A673 (cell line): ENCODE data around the gene TCAIM. TPM values are rescaled to one million over a fixed set of nuclear protein-coding genes. Genes with fewer than 3 reads are reported as not detected.

Experiments
- BruUV-seq: library from RNA; stranded (reverse); fragments of 400-500 nt; replicated peaks from 2 replicates; lab custom pipeline; 2021; lab: Mats Ljungman, UMichigan
- CTCF ChIA-PET: fragments of 300-600 bp; sonication (Branson Sonifier 250); formaldehyde crosslinking; loops from one replicate; lab custom pipeline; 2022; ENCODE audit warnings: antibody characterized with exemption; lab: Charles Lee
- POLR2A ChIA-PET: fragments of 300-600 bp; sonication (Branson Sonifier 250); formaldehyde crosslinking; loops from one replicate; lab custom pipeline; 2022; ENCODE audit warnings: antibody characterized with exemption; ENCODE audit not compliant: low non-redundant PET; lab: Charles Lee
- DNase-seq: peaks from one replicate; pipeline ENCODE4 v3.0.0-alpha.2; 2015; ENCODE audit warnings: low spot score
- H3K27ac ChIP-seq: fragments of 200-600 bp; sonication (generic); 2 replicates; pipeline ENCODE4 v1.5.1; 2016; ENCODE audit warnings: mixed run types, low read depth, mild to moderate bottlenecking, mixed read lengths, antibody characterized with exemption, low read length; ENCODE audit not compliant: poor library complexity, severe bottlenecking
- H3K27me3 ChIP-seq: fragments of 200-600 bp; sonication (generic); replicated peaks from 2 replicates; pipeline ENCODE4 v1.6.1; 2017; ENCODE audit warnings: mixed run types, low read depth, mild to moderate bottlenecking, mixed read lengths, antibody characterized with exemption, low read length; ENCODE audit not compliant: insufficient read depth, poor library complexity
- H3K36me3 ChIP-seq: fragments of 200-600 bp; sonication (generic); 2 replicates; pipeline ENCODE4 v1.6.1; 2016; ENCODE audit warnings: mixed run types, mild to moderate bottlenecking, mixed read lengths, antibody characterized with exemption, low read length; ENCODE audit not compliant: insufficient read depth, poor library complexity, severe bottlenecking
- H3K4me1 ChIP-seq: fragments of 200-600 bp; sonication (generic); 2 replicates; pipeline ENCODE4 v1.6.1; 2017; ENCODE audit warnings: mixed run types, mild to moderate bottlenecking, mixed read lengths, antibody characterized with exemption, low read length; ENCODE audit not compliant: insufficient read depth, poor library complexity, severe bottlenecking
- H3K4me3 ChIP-seq: fragments of 200-600 bp; sonication (generic); 2 replicates; pipeline ENCODE4 v1.5.1; 2016; ENCODE audit warnings: low read depth, mixed run types, mild to moderate bottlenecking, mixed read lengths, low read length; ENCODE audit not compliant: poor library complexity, severe bottlenecking
- H3K9me3 ChIP-seq: fragments of 200-600 bp; sonication (generic); 2 replicates; pipeline ENCODE4 v1.6.1; 2016; ENCODE audit warnings: mixed run types, low read depth, mild to moderate bottlenecking, mixed read lengths, antibody characterized with exemption, low read length; ENCODE audit not compliant: poor library complexity, severe bottlenecking
- CTCF ChIP-seq: fragments of 300-800, 200-600 bp; sonication (generic); conservative IDR thresholded peaks from 2 replicates; pipeline ENCODE4 v1.5.1; 2017; ENCODE audit warnings: low read depth, mild to moderate bottlenecking, antibody characterized with exemption, low read length, moderate library complexity, mixed read lengths
- EZH2 ChIP-seq: fragments of 200-600 bp; sonication (generic); IDR thresholded peaks from 2 replicates; pipeline ENCODE4 v1.6.1; 2017; ENCODE audit warnings: borderline replicate concordance, low read depth, mild to moderate bottlenecking, mixed read lengths, antibody characterized with exemption, low read length; ENCODE audit not compliant: poor library complexity, severe bottlenecking
- intact Hi-C: fragments of 100-400 bp; cut with micrococcal nuclease; formaldehyde crosslinking; loops from one replicate; pipeline ENCODE4 v1.10.0; 2022; ENCODE audit not compliant: unreplicated experiment
- total RNA-seq: library from RNA; stranded (reverse); gene quantifications from 2 replicates; pipeline ENCODE4 v1.2.3, GENCODE V29; 2021

TCAIM gene
- total RNA-seq, 1 experiment from 2014 or later, result 21.7 TPM

- H3K4me1 ChIP-seq, result no peaks in the 10 kb centered on the region
- intact Hi-C loops, result no loop called here
- TF ChIP-seq EZH2 (no peak), CTCF (no peak)
- DNase-seq, result no peak
- no TSS peak for BruUV-seq
- ChIA-PET CTCF (no interaction called here), POLR2A (no interaction called here)
- no peak overlapping the region for H3K4me3 ChIP-seq
- H3K36me3 ChIP-seq, result peaks cover 43% of the 10 kb centered on the region
- H3K9me3 ChIP-seq, result no peaks in the 10 kb centered on the region
- no peaks in the 10 kb centered on the region for H3K27me3 ChIP-seq
- H3K27ac ChIP-seq, result no peak overlapping the region
Observed at GRCh38 chr3:44446929-44447328, 108.4 kb downstream of the TCAIM start.

- no peak overlapping the region for H3K27ac ChIP-seq
- ChIA-PET POLR2A (no interaction called here), CTCF (no interaction called here)
- TF ChIP-seq EZH2 (no peak), CTCF (no peak)
- no peak overlapping the region for H3K4me3 ChIP-seq
- H3K4me1 ChIP-seq, result no peaks in the 10 kb centered on the region
- intact Hi-C loops, result no loop called here
- no TSS peak for BruUV-seq
- no peaks in the 10 kb centered on the region for H3K27me3 ChIP-seq
- no peak for DNase-seq
- H3K9me3 ChIP-seq, result no peaks in the 10 kb centered on the region
- H3K36me3 ChIP-seq, result peaks cover 51% of the 10 kb centered on the region
Observed at GRCh38 chr3:44451441-44451840, 112.9 kb downstream of the TCAIM start.

GRCh38 chr3:44454258-44454657 is 115.7 kb downstream of the TCAIM start:
- intact Hi-C loops, result no loop called here
- BruUV-seq, result no TSS peak
- ChIA-PET POLR2A (no interaction called here), CTCF (no interaction called here)
- TF ChIP-seq EZH2 (no peak), CTCF (no peak)
- H3K4me1 ChIP-seq, result no peaks in the 10 kb centered on the region
- H3K27ac ChIP-seq, result no peak overlapping the region
- no peak overlapping the region for H3K4me3 ChIP-seq
- H3K9me3 ChIP-seq, result no peaks in the 10 kb centered on the region
- peaks cover 33% of the 10 kb centered on the region for H3K36me3 ChIP-seq
- H3K27me3 ChIP-seq, result no peaks in the 10 kb centered on the region
- no peak for DNase-seq
